ENCODE measurements around the gene CHSY1. TPM values are rescaled to one million over a fixed set of nuclear protein-coding genes. Genes with fewer than 3 reads are reported as not detected.
A peak's percentile ranks its signal among the peaks of the same experiment; 100 is the strongest.

The CHSY1 gene
- total RNA-seq, 1 donor from 2014 or later: 49.0 TPM

- DNase-seq: no peak
These were observed 17.8 kb upstream of the CHSY1 start for GRCh38 chr15:101269479-101270223.

GRCh38 chr15:101267320-101268104 is 15.7 kb upstream of the CHSY1 start:
- DNase-seq: peak; percentile 33

- DNase-seq: no peak
These were observed 14.9 kb upstream of the CHSY1 start for GRCh38 chr15:101266787-101267186.

- DNase-seq: no peak
These were observed 14.2 kb upstream of the CHSY1 start for GRCh38 chr15:101266034-101266433.

GRCh38 chr15:101264911-101265641 is 13.2 kb upstream of the CHSY1 start:
- peak; percentile 57 for DNase-seq

GRCh38 chr15:101264011-101264410 is 12.2 kb upstream of the CHSY1 start:
- DNase-seq: peak; percentile 65

- no peak for DNase-seq
These were observed 10.7 kb upstream of the CHSY1 start for GRCh38 chr15:101262551-101262950.

- peak; percentile 89 for DNase-seq
These were observed 6.6 kb upstream of the CHSY1 start for GRCh38 chr15:101258238-101259144.

- DNase-seq: no peak
These were observed 4.9 kb upstream of the CHSY1 start for GRCh38 chr15:101256757-101257156.

- peak; percentile 91 for DNase-seq
These were observed 3.9 kb upstream of the CHSY1 start for GRCh38 chr15:101255615-101256241.

GRCh38 chr15:101255051-101255395 is 3.2 kb upstream of the CHSY1 start:
- no peak for DNase-seq

GRCh38 chr15:101254157-101255050 is 2.6 kb upstream of the CHSY1 start:
- DNase-seq: no peak

GRCh38 chr15:101252836-101253235 is 988 bp upstream of the CHSY1 start:
- no peak for DNase-seq

GRCh38 chr15:101250873-101251829 is 697 bp downstream of the CHSY1 start:
- peak; percentile 39 for DNase-seq

GRCh38 chr15:101250341-101250831 is 1.5 kb downstream of the CHSY1 start:
- DNase-seq: peak; percentile 81

GRCh38 chr15:101248274-101248673 is 3.6 kb downstream of the CHSY1 start:
- DNase-seq: no peak

- no peak for DNase-seq
These were observed 4.8 kb downstream of the CHSY1 start for GRCh38 chr15:101246824-101247745.

- no peak for DNase-seq
These were observed 5.5 kb downstream of the CHSY1 start for GRCh38 chr15:101246391-101246790.

Data from dermis blood vessel endothelial cell (primary cell).